Fibroblast of lung (primary cell): ENCODE data around the gene PPM1E. TPM values are rescaled to one million over a fixed set of nuclear protein-coding genes. Genes with fewer than 3 reads are reported as not detected.

ENCODE experiments used
- DNase-seq, 2 donors: peaks; one replicate each; pipeline versions ENCODE4 v3.0.0 to v3.0.0-alpha.2; 2010; ENCODE audit warnings: low read depth in 2 of 2
- H2AFZ ChIP-seq: 2 replicates; pipeline ENCODE4 v1.5.1; 2012; ENCODE audit warnings: low read length, control low read depth, inconsistent platforms
- H3K27ac ChIP-seq: 2 replicates; pipeline ENCODE4 v1.5.1; 2011; ENCODE audit warnings: low read length, control low read depth; ENCODE audit not compliant: insufficient read depth
- H3K27me3 ChIP-seq: 2 replicates; pipeline ENCODE4 v1.5.1; 2011; ENCODE audit warnings: mild to moderate bottlenecking, low read length; ENCODE audit not compliant: control insufficient read depth, insufficient read depth
- H3K36me3 ChIP-seq: 2 replicates; pipeline ENCODE4 v1.5.1; 2011; ENCODE audit warnings: low read length; ENCODE audit not compliant: control insufficient read depth, insufficient read depth
- H3K4me1 ChIP-seq: 2 replicates; pipeline ENCODE4 v1.5.1; 2011; ENCODE audit warnings: low read length; ENCODE audit not compliant: control insufficient read depth, insufficient read depth; ENCODE audit errors: extremely low read depth
- H3K4me2 ChIP-seq: 2 replicates; pipeline ENCODE4 v1.5.1; 2011; ENCODE audit warnings: low read length, control low read depth; ENCODE audit not compliant: insufficient read depth; ENCODE audit errors: extremely low read depth
- H3K4me3 ChIP-seq, 4 experiments: fragments of 200-600 bp in 1 of 4; sonication (generic) in 1 of 4; replicated peaks in 1 of 4; 2 replicates each; pipeline ENCODE4 v1.5.1; 2011 to 2016; ENCODE audit warnings: low read length in 4 of 4, low read depth in 3 of 4, mild to moderate bottlenecking in 3 of 4, control low read depth in 2 of 4, inconsistent platforms in 1 of 4, mixed read lengths in 1 of 4; ENCODE audit not compliant: insufficient read depth in 1 of 4; ENCODE audit errors: control extremely low read depth in 1 of 4
- H3K79me2 ChIP-seq: 2 replicates; pipeline ENCODE4 v1.5.1; 2012; ENCODE audit warnings: mild to moderate bottlenecking, low read length, inconsistent platforms; ENCODE audit not compliant: control insufficient read depth, insufficient read depth
- H3K9ac ChIP-seq: 2 replicates; pipeline ENCODE4 v1.5.1; 2011; ENCODE audit warnings: mild to moderate bottlenecking, low read length, control low read depth; ENCODE audit not compliant: insufficient read depth
- H3K9me3 ChIP-seq: 2 replicates; pipeline ENCODE4 v1.5.1; 2012; ENCODE audit warnings: low read depth, low read length; ENCODE audit not compliant: control insufficient read depth, insufficient read depth
- H4K20me1 ChIP-seq: 2 replicates; pipeline ENCODE4 v1.5.1; 2011; ENCODE audit warnings: low read length; ENCODE audit not compliant: control insufficient read depth, insufficient read depth; ENCODE audit errors: extremely low read depth
- EZH2 ChIP-seq: IDR thresholded peaks from 2 replicates; pipeline ENCODE4 v1.5.1; 2012; ENCODE audit warnings: low read length, control low read depth, mild to moderate bottlenecking; ENCODE audit errors: missing control alignments
- polyA plus RNA-seq, 2 donors: library from polyadenylated mRNA; depleted of rRNA in 1 of 2; stranded (reverse) in 1 of 2; unstranded in 1 of 2; fragments of >200 nt; gene quantifications; 2 replicates each; pipeline ENCODE4 v1.2.1, GENCODE V29; 2011 to 2012; ENCODE audit warnings: missing spikeins in 1 of 2
- total RNA-seq: library from RNA; depleted of rRNA; stranded (reverse); fragments of >200 nt; gene quantifications from 2 replicates; pipeline ENCODE4 v1.2.1, GENCODE V29; 2014
- TF ChIP-seq, protein P1 (sequence below), 2 donors: IDR thresholded peaks in 1 of 2; conservative IDR thresholded peaks in 1 of 2; 1 replicate in 1 of 2; 2 replicates in 1 of 2; pipeline ENCODE4 v1.5.1; 2011 to 2012; ENCODE audit warnings: low read length in 2 of 2, control low read depth in 1 of 2, inconsistent platforms in 1 of 2, low read depth in 1 of 2, mild to moderate bottlenecking in 1 of 2

PPM1E gene
- total and polyA plus RNA-seq, 2 donors (not counting 1 experiment from before 2014, with no cell fraction given) = 0.02 to 0.50 TPM

DNA sequence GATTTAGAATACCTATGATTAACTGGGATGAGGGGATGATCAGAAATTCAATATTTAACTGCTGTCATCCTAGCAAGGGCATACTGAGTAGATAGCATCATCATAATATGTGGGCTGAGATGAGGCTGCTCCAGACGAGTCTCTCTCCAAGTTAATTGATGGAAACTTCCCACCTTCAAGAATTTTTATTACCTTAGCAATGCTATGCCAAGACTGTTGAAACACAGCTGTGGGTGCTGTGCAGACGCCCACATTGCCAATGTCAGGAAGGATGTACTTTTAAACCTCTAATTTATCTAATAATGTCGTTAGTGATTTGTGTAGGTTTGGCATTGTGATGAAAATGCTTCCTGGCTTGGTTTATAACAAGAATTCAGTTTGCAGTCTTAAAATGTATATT lies 180.6 kb downstream of the PPM1E start:
- Histone ChIP-seq H2AFZ (no peak overlapping the region), H3K4me2 (no peak overlapping the region), H3K4me3 (no peak overlapping the region), H3K27me3 (no peaks in the 10 kb centered on the region), H3K27ac (no peak overlapping the region), H3K4me1 (no peaks in the 10 kb centered on the region), H3K9ac (no peak overlapping the region), H4K20me1 (no peaks in the 10 kb centered on the region), H3K79me2 (no peaks in the 10 kb centered on the region), H3K36me3 (no peaks in the 10 kb centered on the region), H3K9me3 (no peaks in the 10 kb centered on the region)
- no peak for TF ChIP-seq EZH2
- TF ChIP-seq, protein P1, sequence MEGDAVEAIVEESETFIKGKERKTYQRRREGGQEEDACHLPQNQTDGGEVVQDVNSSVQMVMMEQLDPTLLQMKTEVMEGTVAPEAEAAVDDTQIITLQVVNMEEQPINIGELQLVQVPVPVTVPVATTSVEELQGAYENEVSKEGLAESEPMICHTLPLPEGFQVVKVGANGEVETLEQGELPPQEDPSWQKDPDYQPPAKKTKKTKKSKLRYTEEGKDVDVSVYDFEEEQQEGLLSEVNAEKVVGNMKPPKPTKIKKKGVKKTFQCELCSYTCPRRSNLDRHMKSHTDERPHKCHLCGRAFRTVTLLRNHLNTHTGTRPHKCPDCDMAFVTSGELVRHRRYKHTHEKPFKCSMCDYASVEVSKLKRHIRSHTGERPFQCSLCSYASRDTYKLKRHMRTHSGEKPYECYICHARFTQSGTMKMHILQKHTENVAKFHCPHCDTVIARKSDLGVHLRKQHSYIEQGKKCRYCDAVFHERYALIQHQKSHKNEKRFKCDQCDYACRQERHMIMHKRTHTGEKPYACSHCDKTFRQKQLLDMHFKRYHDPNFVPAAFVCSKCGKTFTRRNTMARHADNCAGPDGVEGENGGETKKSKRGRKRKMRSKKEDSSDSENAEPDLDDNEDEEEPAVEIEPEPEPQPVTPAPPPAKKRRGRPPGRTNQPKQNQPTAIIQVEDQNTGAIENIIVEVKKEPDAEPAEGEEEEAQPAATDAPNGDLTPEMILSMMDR (conservative IDR thresholded peaks at IDR 0.05 in 1 of 2, IDR thresholded peaks at IDR 0.05 in 1 of 2; ENCODE audit: low read depth in 1 of 2, low read length in 2 of 2) = no peak
- no peak for DNase-seq

DNA sequence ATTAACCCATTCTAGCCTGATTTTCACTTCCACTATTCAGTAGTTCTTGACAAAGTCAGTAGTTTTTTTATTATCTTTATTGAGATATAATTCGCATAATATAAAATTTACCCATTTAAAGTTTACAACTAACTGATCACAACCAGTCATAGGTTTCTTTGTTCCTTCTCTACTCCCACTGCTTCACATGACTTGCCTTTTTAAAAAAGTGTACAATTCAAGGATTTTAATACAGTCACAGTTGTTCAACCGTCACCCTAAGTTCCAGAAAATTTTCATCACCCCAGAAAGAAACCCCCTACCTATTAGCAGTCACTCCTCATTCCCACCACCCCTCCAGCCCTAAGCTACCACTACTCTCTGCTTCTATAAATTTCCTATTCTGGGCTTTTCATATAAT lies 188.5 kb downstream of the PPM1E start:
- no peaks in the 10 kb centered on the region for H4K20me1 ChIP-seq
- no peak for DNase-seq
- no peaks in the 10 kb centered on the region for H3K36me3 ChIP-seq
- H3K4me1 ChIP-seq = no peaks in the 10 kb centered on the region
- H3K27ac ChIP-seq = no peak overlapping the region
- H3K27me3 ChIP-seq = no peaks in the 10 kb centered on the region
- H3K9me3 ChIP-seq = no peaks in the 10 kb centered on the region
- H3K79me2 ChIP-seq = no peaks in the 10 kb centered on the region
- H3K9ac ChIP-seq = no peak overlapping the region
- H2AFZ ChIP-seq = no peak overlapping the region
- TF ChIP-seq, protein P1 (conservative IDR thresholded peaks at IDR 0.05 in 1 of 2, IDR thresholded peaks at IDR 0.05 in 1 of 2; ENCODE audit: low read depth in 1 of 2, low read length in 2 of 2) = no peak
- TF ChIP-seq EZH2 = no peak
- no peak overlapping the region for H3K4me3 ChIP-seq
- no peak overlapping the region for H3K4me2 ChIP-seq

DNA sequence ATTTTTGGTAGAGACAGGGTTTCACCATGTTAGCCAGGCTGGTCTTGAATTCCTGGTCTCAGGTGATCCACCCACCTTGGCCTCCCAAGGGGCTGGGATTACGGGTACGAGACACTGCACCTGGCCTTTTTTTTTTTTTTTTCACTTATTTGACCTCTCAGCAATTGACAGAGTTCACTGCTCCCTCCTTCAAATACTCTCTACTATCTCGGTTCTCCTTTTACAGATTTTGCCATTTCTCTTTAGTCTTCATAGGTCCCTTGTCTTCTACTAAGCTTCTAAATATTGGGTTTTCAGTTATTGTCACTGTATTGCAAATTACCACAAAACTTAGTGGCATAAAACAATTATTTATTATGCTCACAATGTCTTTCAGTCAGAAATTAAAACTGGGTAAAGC lies 191.8 kb downstream of the PPM1E start:
- TF ChIP-seq, protein P1 (conservative IDR thresholded peaks at IDR 0.05 in 1 of 2, IDR thresholded peaks at IDR 0.05 in 1 of 2; ENCODE audit: low read depth in 1 of 2, low read length in 2 of 2) = no peak
- TF ChIP-seq EZH2 = no peak
- Histone ChIP-seq H3K79me2 (no peaks in the 10 kb centered on the region), H3K9ac (no peak overlapping the region), H3K4me1 (no peaks in the 10 kb centered on the region), H3K36me3 (no peaks in the 10 kb centered on the region), H3K4me3 (no peak overlapping the region), H3K27ac (no peak overlapping the region), H2AFZ (no peak overlapping the region), H3K27me3 (no peaks in the 10 kb centered on the region), H4K20me1 (no peaks in the 10 kb centered on the region), H3K9me3 (no peaks in the 10 kb centered on the region), H3K4me2 (no peak overlapping the region)
- no peak for DNase-seq
